ENCODE results near the gene HMGCS1. TPM values are rescaled to one million over a fixed set of nuclear protein-coding genes. Genes with fewer than 3 reads are reported as not detected.

HMGCS1 gene
- total and polyA plus RNA-seq, 2 of the 13 experiments (the other 11 are each of a cell fraction or from before 2014, with no cell fraction given): 56.8 to 318 TPM

GRCh38 chr5:43304525-43304924 lies 8.7 kb downstream of the HMGCS1 start:
- H3K27ac ChIP-seq (ENCODE audit: extremely low read length, insufficient read depth, low read length): peak overlapping the region; percentile 25
- H3K9me3 ChIP-seq (ENCODE audit: low read length): no peaks in the 10 kb centered on the region
- POLR2A ChIA-PET: no interaction called here
- WGBS (ENCODE audit: low lambda C conversion rate): 68% methylated on average over 1 of the region's 1 CpG
- peaks cover 99% of the 10 kb centered on the region for H4K20me1 ChIP-seq (ENCODE audit: insufficient read depth, low read length)
- TF ChIP-seq NR2C2 (CRISPR knock-in tag; IDR thresholded peaks at IDR 0.05; ENCODE audit: borderline replicate concordance) (no peak), RBFOX2 (IDR thresholded peaks at IDR 0.05; ENCODE audit: low read depth, low read length) (0 out of 2 replicates have a peak, but pooled peaks have one; percentile 33)
- no peak for FAIRE-seq
- no TSS peak for BruUV-seq (replicated peaks)
- H3K4me2 ChIP-seq (ENCODE audit: low read depth, low read length): peak overlapping the region; percentile 38; the same call in 1 of the 2 replicates
- 0 out of 6 replicates have a peak overlapping the region, but pooled peaks of 1 of the 3 experiments have one; percentile 22 for H3K4me3 ChIP-seq (replicated peaks in 1 of 3; ENCODE audit: insufficient read depth in 1 of 3, low read depth in 2 of 3, low read length in 3 of 3)
- intact Hi-C loops (cut with micrococcal nuclease; ENCODE audit: unreplicated experiment) (loop anchor here (10.0 kb wide), 1 partner anchor 200 kb away; no protein-coding TSS in a partner anchor), in situ Hi-C loops (cut with HindIII; ENCODE audit: extremely low pct_ligation_motif_present, low pct_unique_long_range_greater_than_20kb) (no loop called here)
- no peak for DNase-seq (ENCODE audit: low spot score)
- H3K27me3 ChIP-seq (ENCODE audit: control insufficient read depth in 1 of 2, insufficient read depth in 2 of 2, low read length in 2 of 2): no peaks in the 10 kb centered on the region
- no peak overlapping the region for H3K9ac ChIP-seq (ENCODE audit: insufficient read depth, low read depth, low read length)
- CTCF ChIA-PET (ENCODE audit: low intra/inter-chr PET ratio, low total read pairs): no interaction called here
- peaks cover 96% of the 10 kb centered on the region for H3K79me2 ChIP-seq (ENCODE audit: insufficient read depth, low read length)
- H2AFZ ChIP-seq (ENCODE audit: low read length): no peak overlapping the region
- peaks cover 1 to 53% of the 10 kb centered on the region in 2 experiments for H3K36me3 ChIP-seq (replicated peaks in 1 of 2; ENCODE audit: control insufficient read depth in 1 of 2, insufficient read depth in 2 of 2, low read length in 2 of 2)
- ATAC-seq: no peak
- H3K4me1 ChIP-seq (ENCODE audit: insufficient read depth, low read length): peaks cover 81% of the 10 kb centered on the region

GRCh38 chr5:43303242-43303641 lies 10.0 kb downstream of the HMGCS1 start:
- DNase-seq (ENCODE audit: low spot score) (no peak), ATAC-seq (peak; percentile 12), FAIRE-seq (no peak)
- Histone ChIP-seq H3K4me2 (ENCODE audit: low read depth, low read length) (peak overlapping the region; percentile 38; the same call in 1 of the 2 replicates), H2AFZ (ENCODE audit: low read length) (no peak overlapping the region), H3K79me2 (ENCODE audit: insufficient read depth, low read length) (peaks cover 94% of the 10 kb centered on the region), H3K4me1 (ENCODE audit: insufficient read depth, low read length) (peaks cover 75% of the 10 kb centered on the region), H3K27ac (ENCODE audit: extremely low read length, insufficient read depth, low read length) (no peak overlapping the region), H3K27me3 (ENCODE audit: control insufficient read depth in 1 of 2, insufficient read depth in 2 of 2, low read length in 2 of 2) (no peaks in the 10 kb centered on the region), H3K4me3 (replicated peaks in 1 of 3; ENCODE audit: insufficient read depth in 1 of 3, low read depth in 2 of 3, low read length in 3 of 3) (no peak overlapping the region), H3K9ac (ENCODE audit: insufficient read depth, low read depth, low read length) (no peak overlapping the region), H3K36me3 (replicated peaks in 1 of 2; ENCODE audit: control insufficient read depth in 1 of 2, insufficient read depth in 2 of 2, low read length in 2 of 2) (peaks cover 3 to 60% of the 10 kb centered on the region in 2 experiments), H4K20me1 (ENCODE audit: insufficient read depth, low read length) (peaks cover 99% of the 10 kb centered on the region), H3K9me3 (ENCODE audit: low read length) (no peaks in the 10 kb centered on the region)
- 95% methylated on average over 4 of the region's 4 CpGs for WGBS (ENCODE audit: low lambda C conversion rate)
- in situ Hi-C loops (cut with HindIII; ENCODE audit: extremely low pct_ligation_motif_present, low pct_unique_long_range_greater_than_20kb): no loop called here
- CTCF ChIA-PET (ENCODE audit: low intra/inter-chr PET ratio, low total read pairs): no interaction called here
- TSS peak; percentile 2 for BruUV-seq (replicated peaks)
- intact Hi-C loops (cut with micrococcal nuclease; ENCODE audit: unreplicated experiment): loop anchor here (10.0 kb wide), 1 partner anchor 198 kb away; no protein-coding TSS in a partner anchor
- POLR2A ChIA-PET: interaction anchor here (3.2 kb wide), 1 partner anchor 10 kb away, joined by 18 read pairs; the partner anchor contains the start of gene HMGCS1
- peak; percentile 65 for TF ChIP-seq RBM22 (optimal IDR thresholded peaks at IDR 0.05; ENCODE audit: low read length)
- TF ChIP-seq GRHL1 (CRISPR knock-in tag; conservative IDR thresholded peaks at IDR 0.05): no peak
- 0 out of 4 replicates have a peak, but pooled peaks of 1 of the 2 experiments have one; percentile 13 for TF ChIP-seq POLR2A (IDR thresholded peaks at IDR 0.05; ENCODE audit: insufficient read depth in 1 of 2, low read depth in 2 of 2, low read length in 2 of 2)
